Mucosa of stomach (tissue), 1 donor: ENCODE measurements around the gene NLN.
"Not testable (repeated sequence)": the region's sequence is repeated elsewhere in the genome, so short reads cannot be mapped to it uniquely, and the experiment has no call there.

Source experiments
- H3K27me3 ChIP-seq: one replicate; pipeline ENCODE4 v1.7.0; 2013; ENCODE audit warnings: mild to moderate bottlenecking, low read length; ENCODE audit not compliant: control insufficient read depth, insufficient read depth
- H3K36me3 ChIP-seq: one replicate; pipeline ENCODE4 v1.7.0; 2013; ENCODE audit warnings: low read length; ENCODE audit not compliant: control insufficient read depth, insufficient read depth
- H3K4me1 ChIP-seq: one replicate; pipeline ENCODE4 v1.7.0; 2013; ENCODE audit warnings: mild to moderate bottlenecking, low read length; ENCODE audit not compliant: control insufficient read depth, insufficient read depth
- H3K4me3 ChIP-seq: one replicate; pipeline ENCODE4 v1.7.0; 2013; ENCODE audit warnings: low read length
- H3K9ac ChIP-seq: one replicate; pipeline ENCODE4 v1.7.0; 2013; ENCODE audit warnings: mild to moderate bottlenecking, low read length, moderate library complexity
- H3K9me3 ChIP-seq: one replicate; pipeline ENCODE4 v1.7.0; 2013; ENCODE audit warnings: mild to moderate bottlenecking, low read length, moderate library complexity; ENCODE audit not compliant: control insufficient read depth
- donor health status: Pancreatic carcinoma.

Gene NLN

GRCh38 chr5:65830856-65831255 is 108.9 kb downstream of the NLN start:
- Histone ChIP-seq H3K9me3 (no peaks in the 10 kb centered on the region), H3K4me1 (no peaks in the 10 kb centered on the region), H3K36me3 (no peaks in the 10 kb centered on the region), H3K9ac (no peak overlapping the region), H3K27me3 (no peaks in the 10 kb centered on the region), H3K4me3 (no peak overlapping the region)

DNA sequence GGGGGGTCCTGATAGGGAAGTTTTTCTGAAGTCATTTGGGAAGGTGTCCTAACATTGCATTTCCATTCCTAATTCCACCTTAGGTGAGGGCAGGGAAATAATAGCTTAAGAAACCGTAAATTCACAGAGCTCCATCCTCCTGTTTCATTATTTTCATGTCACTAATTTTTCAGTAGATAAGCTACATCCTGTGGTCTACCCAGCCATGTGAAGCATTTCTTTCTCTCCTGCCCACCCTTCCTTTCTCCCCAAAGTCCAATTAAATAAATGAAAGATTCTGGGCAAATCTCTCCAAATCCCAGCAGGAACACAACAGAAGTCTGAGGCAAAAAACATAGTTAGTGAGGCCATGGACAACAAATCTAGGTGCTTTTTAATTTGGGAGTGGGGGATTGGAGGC is 109.3 kb downstream of the NLN start:
- Histone ChIP-seq H3K9me3 (no peaks in the 10 kb centered on the region), H3K27me3 (no peaks in the 10 kb centered on the region), H3K4me1 (no peaks in the 10 kb centered on the region), H3K36me3 (no peaks in the 10 kb centered on the region), H3K4me3 (no peak overlapping the region), H3K9ac (no peak overlapping the region)

DNA sequence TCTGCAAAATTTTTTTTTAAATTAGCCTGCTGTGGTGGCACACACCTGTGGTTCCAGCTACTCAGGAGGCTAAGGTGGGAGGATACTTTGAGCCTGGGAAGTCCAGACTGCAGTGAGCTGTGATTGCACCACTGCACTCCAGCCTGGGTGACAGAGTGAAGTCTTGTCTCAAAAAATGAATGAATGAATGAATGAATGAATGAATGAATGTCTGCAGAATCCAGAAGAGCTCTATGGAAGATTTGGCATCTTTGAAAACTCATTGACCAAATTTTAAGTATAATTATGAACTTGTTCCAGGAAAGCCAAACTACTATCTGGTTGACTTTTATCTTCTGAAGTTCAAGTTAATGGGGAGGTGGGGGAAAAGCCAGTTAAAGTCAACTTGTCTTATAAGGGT is 110.1 kb downstream of the NLN start:
- Histone ChIP-seq H3K4me3 (no peak overlapping the region), H3K36me3 (no peaks in the 10 kb centered on the region), H3K4me1 (no peaks in the 10 kb centered on the region), H3K9ac (no peak overlapping the region), H3K9me3 (no peaks in the 10 kb centered on the region), H3K27me3 (no peaks in the 10 kb centered on the region)

DNA sequence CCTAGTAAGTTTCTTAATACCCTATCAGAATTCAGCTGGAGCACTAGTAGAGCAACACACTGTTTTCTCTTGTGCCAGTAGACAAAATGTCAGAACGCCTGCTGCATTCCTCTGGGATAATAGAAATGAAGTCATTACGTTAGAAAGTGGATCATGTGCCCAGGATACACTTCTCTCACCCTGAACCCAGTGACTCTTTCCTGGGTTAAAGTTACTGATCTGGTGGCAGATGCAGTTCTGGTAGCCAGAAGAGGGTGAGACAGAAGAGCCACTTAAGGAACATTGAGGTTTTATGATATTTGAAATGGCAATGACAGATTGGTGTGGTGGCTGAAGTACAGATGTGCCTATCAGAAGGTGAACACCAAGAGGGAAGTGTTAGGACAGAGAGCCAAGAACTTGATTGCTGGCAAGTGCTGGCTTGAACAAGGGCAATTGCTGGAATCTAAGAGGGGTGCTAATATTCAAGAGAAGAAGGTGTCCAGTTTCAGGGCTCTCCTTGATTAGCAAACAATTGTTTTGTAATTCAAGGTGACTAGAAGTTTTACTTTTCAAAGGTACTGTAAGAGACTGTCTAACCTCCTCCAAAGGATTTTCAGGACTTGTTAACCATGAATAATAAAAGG is 110.7 kb downstream of the NLN start:
- Histone ChIP-seq H3K4me3 (no peak overlapping the region), H3K9ac (no peak overlapping the region), H3K36me3 (no peaks in the 10 kb centered on the region), H3K4me1 (no peaks in the 10 kb centered on the region), H3K27me3 (no peaks in the 10 kb centered on the region), H3K9me3 (no peaks in the 10 kb centered on the region)

- Histone ChIP-seq H3K4me1 (no peaks in the 10 kb centered on the region), H3K9me3 (no peaks in the 10 kb centered on the region), H3K4me3 (no peak overlapping the region), H3K36me3 (no peaks in the 10 kb centered on the region), H3K9ac (no peak overlapping the region), H3K27me3 (no peaks in the 10 kb centered on the region)
Observed at GRCh38 chr5:65833780-65834179, 111.8 kb downstream of the NLN start.

DNA sequence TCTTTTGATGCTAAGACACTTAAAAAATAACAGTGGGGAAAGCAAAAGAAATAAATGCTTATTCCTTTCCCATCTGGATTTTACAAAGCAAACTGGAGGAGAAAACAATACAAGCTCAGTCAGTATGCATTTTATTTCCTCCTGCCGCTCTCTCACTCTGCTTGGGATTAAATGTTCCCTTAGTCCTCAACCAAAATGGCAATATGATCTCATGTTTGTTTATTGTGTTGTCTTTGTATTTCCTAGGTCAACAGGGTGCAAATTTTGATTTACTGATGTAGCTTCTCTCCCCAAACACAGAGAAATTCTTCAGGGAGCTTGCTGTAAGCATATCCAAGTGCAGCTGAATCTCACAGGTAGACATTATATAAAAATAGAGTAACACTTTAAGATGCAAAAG is 112.3 kb downstream of the NLN start:
- Histone ChIP-seq H3K4me1 (no peaks in the 10 kb centered on the region), H3K36me3 (no peaks in the 10 kb centered on the region), H3K27me3 (no peaks in the 10 kb centered on the region), H3K9ac (no peak overlapping the region), H3K4me3 (no peak overlapping the region), H3K9me3 (no peaks in the 10 kb centered on the region)

- no peaks in the 10 kb centered on the region for H3K4me1 ChIP-seq
- H3K4me3 ChIP-seq, result no peak overlapping the region
- no peaks in the 10 kb centered on the region for H3K27me3 ChIP-seq
- H3K36me3 ChIP-seq, result no peaks in the 10 kb centered on the region
- no peaks in the 10 kb centered on the region for H3K9me3 ChIP-seq
- no peak overlapping the region for H3K9ac ChIP-seq
Observed at GRCh38 chr5:65835191-65835590, 113.2 kb downstream of the NLN start.

DNA sequence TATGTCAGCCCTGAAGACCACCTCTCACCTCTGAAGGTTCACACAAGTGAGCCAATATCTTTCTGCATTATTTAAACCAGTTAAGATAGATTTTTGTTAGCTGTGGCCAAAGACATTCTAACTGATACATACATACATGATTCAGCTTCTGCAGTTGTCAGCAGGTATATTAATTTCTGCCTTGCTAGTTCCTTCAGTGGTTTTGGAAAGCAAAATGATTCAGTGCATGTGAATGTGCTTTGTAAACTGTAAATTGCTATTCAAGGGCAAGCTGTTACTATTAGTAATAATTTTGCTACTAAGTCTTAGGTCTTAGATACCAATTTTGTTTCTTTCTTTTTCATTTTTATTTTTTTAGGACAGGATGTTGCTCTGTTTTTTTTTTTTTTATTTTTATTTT is 115.1 kb downstream of the NLN start:
- Histone ChIP-seq H3K9ac (no peak overlapping the region), H3K9me3 (no peaks in the 10 kb centered on the region), H3K4me1 (no peaks in the 10 kb centered on the region), H3K27me3 (no peaks in the 10 kb centered on the region), H3K4me3 (no peak overlapping the region), H3K36me3 (no peaks in the 10 kb centered on the region)

- H3K9ac ChIP-seq, H3K4me1 ChIP-seq, H3K4me3 ChIP-seq: not testable (repeated sequence)
Observed at GRCh38 chr5:65839170-65839569, 117.2 kb downstream of the NLN start.

GRCh38 chr5:65840071-65840470 is 118.1 kb downstream of the NLN start:
- no peaks in the 10 kb centered on the region for H3K9me3 ChIP-seq
- H3K4me3 ChIP-seq, result no peak overlapping the region
- H3K9ac ChIP-seq, result no peak overlapping the region
- H3K36me3 ChIP-seq, result no peaks in the 10 kb centered on the region
- H3K4me1 ChIP-seq, result no peaks in the 10 kb centered on the region
- no peaks in the 10 kb centered on the region for H3K27me3 ChIP-seq

More at GRCh38 chr5:65839170-65839569, 117.2 kb downstream of the NLN start:
- not testable (repeated sequence) for H3K36me3 ChIP-seq, H3K9me3 ChIP-seq, H3K27me3 ChIP-seq

DNA sequence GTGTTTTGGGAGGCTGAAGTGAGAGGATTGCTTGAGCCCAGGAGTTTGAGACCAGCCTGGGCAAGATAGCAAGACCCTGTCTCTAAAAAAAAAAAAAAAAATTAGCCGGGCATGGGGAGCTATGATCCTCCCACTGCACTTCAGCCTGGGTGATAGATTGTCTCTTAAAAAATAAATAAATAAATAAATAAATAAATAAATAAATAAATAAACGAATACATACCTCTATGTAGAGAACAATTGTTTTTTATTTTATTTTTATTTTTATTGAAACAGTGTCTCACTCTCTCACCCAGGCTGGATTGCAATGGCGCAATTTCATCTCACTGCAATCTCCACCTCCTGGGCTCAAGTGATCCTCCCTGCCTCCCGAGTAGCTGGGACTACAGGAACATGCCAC is 122.8 kb downstream of the NLN start:
- not testable (repeated sequence) for H3K4me1 ChIP-seq, H3K27me3 ChIP-seq, H3K9ac ChIP-seq

GRCh38 chr5:65846101-65846500 is 124.1 kb downstream of the NLN start:
- Histone ChIP-seq H3K9me3 (no peaks in the 10 kb centered on the region), H3K4me1 (no peaks in the 10 kb centered on the region), H3K9ac (no peak overlapping the region), H3K4me3 (no peak overlapping the region), H3K36me3 (no peaks in the 10 kb centered on the region), H3K27me3 (no peaks in the 10 kb centered on the region)

More for the DNA sequence above, 122.8 kb downstream of the NLN start:
- H3K4me3 ChIP-seq, H3K36me3 ChIP-seq, H3K9me3 ChIP-seq: not testable (repeated sequence)

- H3K27me3 ChIP-seq, H3K36me3 ChIP-seq, H3K9ac ChIP-seq, H3K4me1 ChIP-seq, H3K4me3 ChIP-seq, H3K9me3 ChIP-seq: not testable (repeated sequence)
Observed at GRCh38 chr5:65847019-65847418, 125.0 kb downstream of the NLN start.
